ENCODE results near the gene COP1.

- TF ChIP-seq CTCF (IDR thresholded peaks at IDR 0.05) (no peak), POLR2A (IDR thresholded peaks at IDR 0.05) (no peak)
Observed at GRCh38 chr1:176118985-176119384, 88.1 kb downstream of the COP1 start.

Measured in uterus (tissue), 2 donors.